Activated CD4-positive, CD25-positive, alpha-beta regulatory T cell treated with anti-CD3 and anti-CD28 coated beads, Interleukin-2, amount 50 U/mL, for 16 hours (primary cell): Measurements from ENCODE around the gene CPAMD8.
"Not testable (repeated sequence)": the region's sequence is repeated elsewhere in the genome, so short reads cannot be mapped to it uniquely, and the experiment has no call there.

Source experiments
- DNase-seq: peaks from one replicate; pipeline ENCODE4 v3.0.0-alpha.2; 2020; ENCODE audit warnings: low read depth, low spot score

CPAMD8 gene

DNA sequence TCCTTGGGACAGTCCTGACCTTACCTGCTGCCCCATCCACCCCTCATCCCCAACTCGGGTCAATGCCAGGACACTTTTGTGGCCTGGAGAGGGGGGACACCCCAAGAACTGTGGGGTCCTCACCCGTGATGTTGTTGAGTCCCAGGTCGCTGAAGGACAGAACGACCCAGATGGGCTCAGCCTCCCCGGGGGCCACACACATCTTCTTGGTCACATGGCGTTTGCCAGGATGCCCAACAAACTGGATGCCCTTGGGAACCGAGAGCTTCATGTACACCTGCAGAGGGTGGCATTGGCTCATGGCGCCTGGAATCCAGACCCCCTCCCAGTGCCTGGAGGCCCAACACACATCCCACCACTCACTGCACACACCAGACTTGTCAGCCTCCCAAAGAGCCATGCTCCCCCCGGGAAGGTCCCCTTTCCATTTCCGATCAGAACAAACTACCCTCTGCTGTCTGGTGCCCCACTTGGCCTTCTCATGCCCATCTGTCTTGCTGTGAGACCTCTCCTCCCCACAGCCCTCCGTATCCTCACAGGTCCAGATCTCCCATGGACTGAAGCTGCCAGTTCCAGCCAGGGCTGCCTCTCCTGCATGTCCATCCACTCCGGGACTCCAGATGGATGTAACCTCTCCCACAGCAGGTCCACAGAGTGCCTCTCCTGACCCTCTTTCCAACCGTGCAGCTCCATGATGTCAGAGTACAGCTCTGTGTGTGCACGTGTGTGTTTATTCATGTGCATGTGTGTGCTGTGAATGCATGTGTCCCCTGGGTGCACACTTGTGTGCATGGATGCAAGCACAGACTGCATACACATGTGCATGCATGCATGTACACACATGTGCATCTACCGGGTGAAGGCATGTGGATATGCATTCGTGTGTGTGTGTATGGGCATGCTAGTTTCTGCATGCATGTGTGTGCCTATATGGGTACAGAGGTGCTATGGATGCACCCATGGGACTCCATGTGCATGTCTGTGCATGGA lies 79.4 kb downstream of the CPAMD8 start:
- DNase-seq, result no peak

GRCh38 chr19:16945762-16946465 lies 80.7 kb downstream of the CPAMD8 start:
- no peak for DNase-seq

- no peak for DNase-seq
These were observed 81.3 kb downstream of the CPAMD8 start for GRCh38 chr19:16945364-16945714.

GRCh38 chr19:16944626-16945363 lies 81.8 kb downstream of the CPAMD8 start:
- DNase-seq, result no peak

GRCh38 chr19:16943942-16944625 lies 82.5 kb downstream of the CPAMD8 start:
- DNase-seq, result no peak

DNA sequence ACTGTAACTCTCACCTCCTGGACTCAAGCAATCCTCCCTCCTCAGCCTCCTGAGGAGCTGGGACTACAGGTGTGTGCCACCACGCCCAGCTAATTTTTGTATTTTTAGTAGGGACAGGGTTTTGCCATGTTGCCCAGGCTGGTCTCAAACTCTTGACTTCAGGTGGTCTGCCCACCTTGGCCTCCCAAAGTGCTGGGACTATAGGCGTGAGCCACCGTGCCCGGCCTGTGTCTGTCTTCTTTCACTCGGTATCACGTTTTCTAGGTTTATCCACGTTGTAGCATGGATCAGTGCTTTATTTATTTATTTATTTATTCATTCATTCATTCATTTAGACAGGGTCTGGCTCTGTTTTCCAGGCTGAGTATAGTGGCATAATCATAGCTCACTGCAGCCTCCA lies 83.5 kb downstream of the CPAMD8 start:
- not testable (repeated sequence) for DNase-seq

DNA sequence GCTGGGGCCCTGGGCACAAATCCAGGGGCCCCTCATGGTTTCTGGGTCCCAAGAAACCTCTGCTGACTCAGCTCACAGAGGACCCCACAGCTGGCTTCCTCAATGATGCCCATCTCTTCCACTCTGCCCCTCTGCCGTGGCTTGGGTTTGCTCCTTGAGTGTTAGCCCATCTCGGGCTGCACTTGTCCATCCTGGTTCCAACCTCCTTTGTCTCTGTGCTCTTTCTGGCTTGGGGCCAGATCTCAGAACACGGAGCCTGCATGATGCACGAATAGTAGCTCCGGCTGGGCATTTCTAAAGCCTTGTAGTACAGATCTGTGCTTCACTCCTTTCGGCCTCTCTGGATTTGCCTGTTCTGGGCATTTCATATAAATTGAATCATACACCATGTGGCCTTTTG lies 84.0 kb downstream of the CPAMD8 start:
- no peak for DNase-seq

GRCh38 chr19:16940626-16941025 lies 86.0 kb downstream of the CPAMD8 start:
- DNase-seq, result no peak

DNA sequence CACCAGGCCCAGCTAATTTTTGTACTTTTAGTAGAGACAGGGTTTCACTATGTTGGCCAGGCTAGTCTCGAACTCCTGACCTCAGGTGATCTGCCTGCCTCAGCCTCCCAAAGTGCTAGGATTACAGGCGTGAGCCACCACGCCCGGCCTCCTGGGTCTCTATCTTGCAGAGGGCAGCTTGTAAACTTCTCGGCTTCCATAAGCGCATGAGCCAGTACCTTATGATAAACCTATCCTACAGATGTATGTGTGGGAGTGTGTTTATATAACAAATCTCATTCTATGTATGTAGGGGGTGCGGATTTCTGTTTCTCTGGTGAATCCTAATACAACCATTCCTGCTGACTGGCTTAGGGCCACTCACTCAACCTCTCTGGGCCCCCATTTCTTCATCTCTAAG lies 86.5 kb downstream of the CPAMD8 start:
- not testable (repeated sequence) for DNase-seq

- DNase-seq, result no peak
These were observed 88.4 kb downstream of the CPAMD8 start for GRCh38 chr19:16938211-16938610.

DNA sequence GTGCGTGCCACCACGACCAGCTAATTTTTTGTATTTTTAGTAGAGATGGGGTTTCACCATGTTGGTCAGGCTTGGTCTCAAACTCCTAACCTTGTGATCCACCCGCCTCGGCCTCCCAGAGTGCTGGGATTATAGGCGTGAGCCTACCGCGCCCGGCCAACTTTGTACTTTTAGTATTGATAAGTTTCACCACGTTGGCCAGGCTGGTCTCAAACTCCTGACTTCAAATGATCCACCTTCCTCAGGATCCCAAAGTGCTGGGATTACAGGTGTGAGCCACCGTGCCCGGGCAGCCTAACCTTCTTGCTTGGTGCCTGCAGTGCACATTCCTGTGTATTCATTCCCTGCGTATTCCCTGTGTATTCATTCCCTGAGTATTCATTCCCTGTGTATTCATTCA lies 88.8 kb downstream of the CPAMD8 start:
- not testable (repeated sequence) for DNase-seq

DNA sequence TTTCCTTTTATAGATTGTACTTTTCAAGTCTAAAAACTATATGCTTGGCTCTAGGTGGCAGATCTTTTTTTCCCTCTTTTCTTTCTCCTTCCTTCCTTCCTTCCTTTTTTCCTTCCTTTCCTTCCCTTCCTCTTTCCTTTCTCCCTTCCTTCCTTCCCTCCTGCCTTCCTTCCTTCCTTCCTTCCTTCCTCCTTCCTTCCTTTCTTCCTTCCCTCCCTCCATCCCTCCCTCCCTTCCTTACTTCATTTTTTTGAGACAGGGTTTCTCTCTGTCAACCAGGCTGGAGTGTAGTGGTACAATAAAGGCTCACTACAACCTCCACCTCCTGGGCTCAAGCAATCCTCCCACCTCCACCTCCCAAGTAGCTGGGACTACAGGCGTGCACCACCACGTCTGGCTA lies 89.7 kb downstream of the CPAMD8 start:
- no peak for DNase-seq

DNA sequence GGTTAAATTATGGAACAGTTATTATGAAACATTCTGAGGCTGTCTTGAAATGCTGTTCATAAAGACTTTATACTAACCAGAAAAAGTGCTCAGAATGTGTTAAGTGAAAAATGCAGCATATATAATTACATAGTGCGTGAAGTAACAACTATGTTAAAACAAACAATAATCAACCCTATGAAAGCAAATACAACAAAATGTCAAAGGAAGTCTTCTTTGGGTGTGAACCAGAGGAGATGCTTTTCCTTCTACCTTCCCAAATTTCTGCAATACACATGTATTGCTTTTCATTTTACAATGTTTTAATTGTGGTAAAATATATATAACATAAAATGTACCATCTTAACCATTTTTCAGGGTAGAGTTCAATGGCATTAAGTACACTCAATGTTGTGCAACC lies 92.1 kb downstream of the CPAMD8 start:
- DNase-seq, result no peak

DNA sequence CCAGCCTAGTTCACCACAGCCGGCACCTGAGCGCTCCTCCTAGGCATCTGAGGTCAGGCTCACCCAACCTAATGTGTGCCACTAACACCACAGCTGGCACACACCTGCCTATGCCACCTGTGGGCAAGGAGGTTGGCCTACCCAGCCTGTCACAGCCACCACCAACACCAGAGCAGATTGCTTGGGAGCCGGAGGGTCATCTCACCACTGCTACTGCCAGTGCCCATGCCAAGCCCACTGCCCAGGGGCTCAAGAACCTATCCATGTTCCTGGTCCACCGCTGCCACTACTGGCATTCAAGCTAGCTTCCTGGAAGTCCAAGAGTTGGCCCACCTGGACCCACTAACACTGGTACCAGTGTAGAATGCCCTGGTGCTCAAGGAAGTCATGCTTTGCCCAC lies 95.3 kb downstream of the CPAMD8 start:
- DNase-seq, result no peak

- DNase-seq, result no peak
These were observed 95.9 kb downstream of the CPAMD8 start for GRCh38 chr19:16930753-16931152.

GRCh38 chr19:16928916-16929315 lies 97.7 kb downstream of the CPAMD8 start:
- no peak for DNase-seq

DNA sequence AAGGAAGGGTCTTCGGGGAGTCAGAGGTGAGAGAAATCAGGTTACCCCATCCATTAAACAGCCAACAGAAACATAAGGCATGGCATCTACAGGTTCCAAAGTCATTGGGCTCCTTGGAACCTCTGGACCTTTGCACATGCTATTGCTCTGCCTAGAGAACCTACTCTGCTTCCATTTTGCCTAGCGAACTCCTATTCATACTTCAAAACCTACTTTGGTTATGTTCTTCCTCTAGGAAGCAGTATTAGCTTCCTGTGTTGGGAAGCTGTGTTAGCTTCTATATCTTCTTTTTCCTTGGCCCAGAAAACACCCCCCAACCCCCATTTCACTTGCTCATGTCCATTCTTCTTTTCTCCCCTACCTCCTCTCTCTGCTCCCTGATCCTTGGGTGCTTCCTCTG lies 98.3 kb downstream of the CPAMD8 start:
- no peak for DNase-seq

- DNase-seq, result no peak
These were observed 98.7 kb downstream of the CPAMD8 start for GRCh38 chr19:16927883-16928282.

DNA sequence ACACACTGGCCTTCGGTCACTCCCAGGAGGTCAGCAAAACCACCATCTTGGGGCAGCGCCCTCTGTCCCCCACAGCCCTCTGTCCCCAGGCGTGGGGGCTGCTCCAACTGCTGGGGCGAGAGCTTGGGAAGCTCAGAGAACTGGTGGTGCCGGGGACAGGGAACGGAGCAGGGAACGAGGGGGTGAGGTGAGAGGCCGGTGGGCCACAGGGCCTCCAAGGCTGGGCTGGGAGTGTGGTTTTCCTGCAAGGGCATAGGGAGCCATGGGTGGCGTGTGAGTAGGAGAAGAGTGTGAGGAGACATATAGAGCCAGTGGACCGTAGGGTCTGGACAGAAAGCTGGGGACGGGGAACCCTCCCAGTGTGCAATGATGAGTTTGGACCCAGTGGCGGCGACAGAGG lies 103.7 kb downstream of the CPAMD8 start:
- DNase-seq, result no peak

DNA sequence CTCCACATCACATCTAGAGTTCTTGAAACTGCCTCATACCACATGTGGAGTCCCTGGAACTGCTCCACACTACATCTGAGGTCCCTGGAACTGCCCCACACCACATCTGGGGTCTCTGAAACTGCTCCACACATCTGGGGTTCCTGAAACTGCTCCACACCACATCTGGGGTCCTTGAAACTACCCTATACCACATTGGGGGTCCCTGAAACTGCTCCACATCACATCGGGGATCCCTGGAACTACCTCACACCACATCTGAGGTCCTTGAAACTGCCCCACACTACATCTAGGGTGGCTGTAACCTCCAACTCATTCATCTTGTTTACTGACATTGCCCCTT lies 104.0 kb downstream of the CPAMD8 start:
- DNase-seq, result no peak

GRCh38 chr19:16921766-16922591 lies 104.6 kb downstream of the CPAMD8 start:
- DNase-seq, result no peak
